Putamen (tissue), 1 donor: ENCODE measurements around the gene LMCD1.
A peak's percentile ranks its signal among the peaks of the same experiment; 100 is the strongest.

Experiments
- DNase-seq: peaks from one replicate; pipeline ENCODE4 v3.0.0-alpha.2; 2016; ENCODE audit warnings: low spot score

LMCD1 gene

DNA sequence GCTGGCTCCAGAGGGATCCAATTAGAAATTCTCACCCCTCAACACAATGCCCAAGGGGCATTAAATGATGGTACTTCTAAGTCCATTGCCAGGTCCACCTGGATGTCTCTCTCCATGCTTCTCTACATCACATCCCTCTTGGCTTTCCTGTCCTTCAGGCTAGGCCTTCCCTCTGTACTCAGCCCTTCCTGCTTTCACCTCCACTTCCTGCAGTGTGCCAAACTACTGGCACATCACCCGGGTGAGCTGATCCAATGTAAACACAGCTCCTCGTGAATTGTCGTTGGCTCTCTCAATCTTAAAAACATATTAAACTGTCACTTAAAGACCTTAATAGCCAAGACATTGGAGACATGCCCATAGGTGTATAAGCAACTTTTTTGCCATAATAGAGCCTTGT is 4.0 kb downstream of the LMCD1 start:
- DNase-seq = no peak

- DNase-seq = no peak
Measured at GRCh38 chr3:8506571-8507061, 5.0 kb downstream of the LMCD1 start.

DNA sequence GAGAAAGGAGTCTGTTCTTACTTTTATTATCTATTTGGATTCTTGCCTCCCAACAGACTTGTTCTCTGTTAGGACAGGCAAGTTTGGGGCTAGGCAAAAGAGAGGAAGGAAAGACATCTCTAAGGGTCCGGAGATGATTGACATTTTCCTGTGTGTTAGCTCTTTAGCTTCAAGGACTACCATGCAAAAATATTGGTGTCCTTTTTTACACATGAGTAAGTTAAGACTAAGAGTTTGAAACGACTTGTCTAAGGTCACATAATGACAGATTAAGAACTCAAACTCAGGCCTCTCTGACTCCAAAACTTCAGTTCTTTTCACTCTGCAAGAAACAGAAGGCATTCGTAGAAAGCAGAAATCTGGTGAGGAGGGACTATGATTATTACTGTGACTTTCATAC is 5.9 kb downstream of the LMCD1 start:
- no peak for DNase-seq

DNA sequence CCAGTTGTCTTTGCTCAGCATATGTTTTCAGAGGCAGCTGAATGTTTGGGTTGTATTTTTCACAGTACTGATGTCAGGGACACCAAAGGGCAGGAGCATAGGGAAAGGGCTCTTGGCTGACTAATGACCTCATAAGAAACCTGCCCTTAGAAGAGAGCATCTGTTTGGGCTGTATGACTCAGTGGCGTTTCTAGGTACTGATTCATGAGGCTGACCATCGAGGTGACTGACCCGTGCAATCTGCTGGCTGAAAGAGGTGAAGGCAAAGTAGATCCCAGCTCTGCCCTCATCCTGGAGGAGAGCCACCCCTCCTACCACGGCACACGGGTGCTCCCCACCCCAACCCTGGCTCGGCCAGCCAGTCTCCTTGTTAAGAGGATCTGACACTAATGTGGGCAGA is 8.3 kb downstream of the LMCD1 start:
- DNase-seq = no peak

- no peak for DNase-seq
Measured at GRCh38 chr3:8512234-8512633, 10.6 kb downstream of the LMCD1 start.

DNA sequence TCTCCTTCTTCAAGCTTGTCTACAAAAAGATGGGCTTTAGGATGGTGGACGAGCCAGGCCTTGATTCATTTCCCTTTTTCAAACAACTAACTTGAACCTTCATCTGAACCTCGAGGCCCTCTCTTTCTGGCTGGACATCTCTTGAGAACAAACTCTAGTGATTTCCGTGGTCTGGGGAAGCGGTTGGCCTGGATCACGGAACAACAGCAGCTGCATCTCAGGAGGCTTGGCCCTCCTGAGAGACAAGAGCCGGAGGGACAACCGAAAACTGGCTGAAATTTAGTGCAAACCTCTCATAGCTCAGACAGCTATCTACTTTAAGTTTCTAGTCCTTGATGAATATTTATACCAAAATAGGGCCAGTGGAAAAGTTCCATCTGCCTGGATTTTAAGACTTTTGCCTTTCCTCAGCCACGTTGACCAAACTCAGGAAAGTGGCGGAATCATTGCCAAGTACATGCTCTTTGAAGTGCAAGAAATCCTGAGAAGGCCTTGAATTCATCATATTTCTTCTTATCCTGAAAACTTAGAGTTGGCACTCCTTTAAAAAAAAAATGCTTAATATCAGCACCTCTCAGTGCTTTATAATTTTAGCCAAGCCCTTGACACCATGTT is 14.5 kb downstream of the LMCD1 start:
- no peak for DNase-seq

DNA sequence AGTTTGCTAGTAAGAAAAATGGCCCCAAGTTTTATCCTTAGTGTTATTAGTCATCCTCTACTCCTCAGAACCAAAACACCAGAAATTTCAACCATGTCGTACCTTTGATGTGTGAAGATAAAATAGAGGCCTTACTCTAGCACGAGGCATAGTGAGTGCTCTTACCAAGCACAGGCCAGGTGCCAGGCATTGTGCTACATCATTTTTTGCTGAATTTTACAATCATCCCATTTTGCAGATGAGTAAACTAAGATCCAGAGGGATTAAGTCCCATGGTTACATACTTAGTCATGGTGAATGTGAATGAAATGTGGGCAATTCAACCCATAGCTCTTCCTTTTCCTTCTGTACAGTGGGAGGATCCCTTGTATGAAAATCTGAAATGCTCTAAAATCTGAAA is 15.2 kb downstream of the LMCD1 start:
- DNase-seq = no peak

DNA sequence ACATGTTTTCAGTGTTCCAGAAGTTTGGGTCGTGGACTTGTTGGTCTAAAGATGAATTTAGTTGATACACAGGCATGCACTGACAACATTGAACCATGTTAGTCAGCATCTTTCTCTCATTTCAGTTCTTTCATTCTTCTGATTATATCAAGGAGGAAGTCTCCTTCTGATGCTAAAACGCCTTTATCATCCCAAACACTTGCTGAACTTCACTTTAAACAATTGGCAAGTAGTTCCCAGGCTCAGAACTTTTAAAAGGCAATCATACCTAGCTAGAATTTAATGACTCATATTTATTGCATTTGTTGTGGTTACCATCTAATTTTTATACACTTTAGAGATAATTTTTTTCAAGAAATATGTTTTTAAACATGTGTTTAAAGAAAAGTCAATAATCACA is 15.9 kb downstream of the LMCD1 start:
- no peak for DNase-seq

GRCh38 chr3:8518138-8518537 is 16.5 kb downstream of the LMCD1 start:
- no peak for DNase-seq

GRCh38 chr3:8519156-8519555 is 17.5 kb downstream of the LMCD1 start:
- no peak for DNase-seq

GRCh38 chr3:8519774-8520448 is 18.3 kb downstream of the LMCD1 start:
- no peak for DNase-seq

DNA sequence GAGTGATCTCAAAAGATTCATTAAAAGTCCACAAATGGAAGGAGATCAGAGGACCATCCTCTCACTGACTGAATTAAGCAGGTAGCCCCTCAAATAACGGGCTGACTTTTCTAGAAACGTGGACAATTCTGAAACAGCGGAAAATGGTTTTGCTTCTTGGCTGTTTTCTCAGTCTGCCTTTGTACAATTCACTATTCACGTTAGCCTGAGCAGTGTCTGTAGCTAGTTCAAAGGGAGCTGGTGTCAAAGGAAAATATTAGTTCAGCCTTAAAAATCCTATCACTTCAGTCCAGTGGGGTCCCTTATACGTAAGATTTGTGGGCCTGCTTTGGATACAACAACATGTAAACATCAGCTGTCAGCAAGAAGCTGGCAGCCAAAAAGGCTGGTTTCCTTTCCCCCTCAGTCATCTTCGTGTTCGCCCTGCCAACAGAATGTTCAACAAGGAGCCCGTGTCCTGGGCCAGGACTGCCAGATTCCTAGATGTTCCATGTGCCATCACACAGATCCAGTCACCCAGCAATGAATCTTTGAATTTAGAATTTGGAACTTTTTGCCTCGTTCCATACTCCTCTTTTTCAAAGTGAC is 19.3 kb downstream of the LMCD1 start:
- DNase-seq = no peak

- DNase-seq = no peak
Measured at GRCh38 chr3:8523041-8523440, 21.4 kb downstream of the LMCD1 start.

- DNase-seq = no peak
Measured at GRCh38 chr3:8524249-8524648, 22.6 kb downstream of the LMCD1 start.

- DNase-seq = no peak
Measured at GRCh38 chr3:8524656-8525399, 23.2 kb downstream of the LMCD1 start.

- no peak for DNase-seq
Measured at GRCh38 chr3:8525893-8526292, 24.3 kb downstream of the LMCD1 start.

GRCh38 chr3:8529181-8529637 is 27.6 kb downstream of the LMCD1 start:
- peak; percentile 32 for DNase-seq

- no peak for DNase-seq
Measured at GRCh38 chr3:8529738-8530525, 28.3 kb downstream of the LMCD1 start.

- DNase-seq = no peak
Measured at GRCh38 chr3:8530581-8530980, 29.0 kb downstream of the LMCD1 start.

GRCh38 chr3:8532251-8532871 is 30.7 kb downstream of the LMCD1 start:
- no peak for DNase-seq
